Activated T-helper 1 cell treated with Interleukin-2 at 50 U/mL for 16 hours (primary cell): ENCODE measurements around the gene NMNAT2.
"Not testable (repeated sequence)": the region's sequence is repeated elsewhere in the genome, so short reads cannot be mapped to it uniquely, and the experiment has no call there.

Experiments
- DNase-seq: peaks from one replicate; pipeline ENCODE4 v3.0.0-alpha.2; 2020; ENCODE audit warnings: low read depth

The NMNAT2 gene

DNA sequence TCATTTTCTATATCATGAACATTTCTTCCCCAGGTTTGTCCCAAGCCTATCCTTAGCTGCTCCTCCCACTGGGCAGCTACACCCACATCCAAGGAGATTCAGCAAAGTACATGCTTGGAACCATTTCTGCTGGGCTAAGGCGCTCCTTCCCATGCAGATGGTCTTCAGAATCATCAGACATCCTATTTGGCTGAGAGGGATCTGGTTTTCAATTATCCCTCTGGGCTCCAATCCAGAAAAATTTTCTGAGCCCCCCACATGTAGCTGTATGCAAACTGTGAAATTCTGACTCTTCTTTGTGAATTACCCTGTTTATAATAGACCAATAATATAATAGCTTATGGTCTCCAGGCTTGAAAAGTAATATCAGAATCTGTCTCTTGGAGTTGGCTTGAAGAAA, 132.9 kb downstream of the NMNAT2 start:
- DNase-seq, result no peak

GRCh38 chr1:183284086-183284485, 134.1 kb downstream of the NMNAT2 start:
- no peak for DNase-seq

DNA sequence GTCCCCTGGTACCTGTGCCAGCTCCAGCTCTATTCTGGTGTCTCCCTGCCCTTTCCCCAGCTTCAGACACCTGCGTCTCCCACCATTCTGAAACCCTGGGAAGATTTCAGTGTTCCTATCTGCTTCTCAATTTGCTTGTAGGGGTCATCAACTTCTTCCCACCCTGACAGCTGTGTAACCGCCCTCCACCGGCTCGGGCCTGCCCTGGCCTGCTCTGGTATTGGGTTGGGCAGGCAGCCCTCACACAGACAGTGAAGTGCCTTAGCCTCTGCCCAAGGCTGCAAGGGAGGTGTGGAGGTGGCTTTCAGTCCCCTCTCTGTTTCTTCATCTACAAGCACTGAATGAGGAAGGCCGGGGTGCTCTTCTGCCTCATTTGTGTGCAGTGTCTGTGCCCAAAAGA, 134.9 kb downstream of the NMNAT2 start:
- no peak for DNase-seq

DNA sequence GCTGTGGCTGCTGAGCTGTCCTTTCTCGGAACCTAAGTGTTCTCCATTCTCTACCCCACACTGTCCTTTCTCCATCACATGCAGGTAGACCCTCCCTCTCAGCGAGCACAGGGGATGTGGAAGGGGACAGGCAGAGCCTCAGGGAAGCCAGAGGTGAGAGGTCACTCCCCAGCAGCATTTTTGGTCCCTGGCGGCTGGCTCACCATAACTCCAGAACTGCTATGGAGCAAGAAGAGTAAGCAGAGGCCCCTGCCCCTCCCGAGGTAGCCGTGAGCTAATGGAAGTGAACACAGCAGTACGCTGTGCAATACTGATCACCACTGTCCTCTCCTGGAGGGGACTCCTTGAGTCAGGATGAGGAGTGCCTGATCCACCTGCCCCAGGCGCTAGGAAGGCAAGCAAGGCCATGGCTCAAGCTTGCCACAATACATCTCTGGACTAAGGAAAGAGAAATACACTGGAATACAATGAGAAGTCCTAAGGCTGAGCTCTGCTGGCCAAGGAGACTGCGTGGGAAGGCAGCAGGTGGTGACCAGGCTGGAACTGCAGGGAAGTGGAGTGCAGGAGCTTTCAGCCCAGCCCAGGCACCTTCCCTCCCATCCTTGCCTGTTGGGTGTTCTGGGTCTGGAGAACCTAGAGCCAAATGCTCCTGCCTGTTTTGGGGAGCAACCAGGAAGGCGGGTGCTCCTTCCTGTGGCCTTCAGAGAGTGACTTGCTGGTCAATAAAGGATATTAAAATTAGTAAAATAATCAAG, 135.9 kb downstream of the NMNAT2 start:
- no peak for DNase-seq

- peak; percentile 36 for DNase-seq
These were observed 136.6 kb downstream of the NMNAT2 start for GRCh38 chr1:183281553-183282091.

DNA sequence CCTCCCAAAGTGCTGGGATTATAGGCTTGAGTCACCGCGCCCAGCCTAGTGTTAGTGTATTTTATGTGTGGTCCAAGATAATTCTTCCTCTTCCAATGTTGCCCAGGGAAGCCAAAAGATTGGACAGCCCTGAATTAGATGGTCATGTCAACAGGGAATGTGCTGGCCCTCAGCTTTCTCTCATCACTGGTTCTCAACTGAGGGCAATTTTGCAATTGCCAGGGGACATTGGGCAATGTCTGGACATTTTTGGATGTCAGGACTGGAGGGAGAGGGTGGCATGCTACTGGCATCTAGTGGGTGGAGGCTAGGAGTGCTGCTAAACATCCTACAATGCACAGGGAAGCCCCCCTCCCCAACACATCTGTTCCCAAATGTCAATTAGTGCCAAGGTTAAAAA, 137.1 kb downstream of the NMNAT2 start:
- DNase-seq, result no peak

DNA sequence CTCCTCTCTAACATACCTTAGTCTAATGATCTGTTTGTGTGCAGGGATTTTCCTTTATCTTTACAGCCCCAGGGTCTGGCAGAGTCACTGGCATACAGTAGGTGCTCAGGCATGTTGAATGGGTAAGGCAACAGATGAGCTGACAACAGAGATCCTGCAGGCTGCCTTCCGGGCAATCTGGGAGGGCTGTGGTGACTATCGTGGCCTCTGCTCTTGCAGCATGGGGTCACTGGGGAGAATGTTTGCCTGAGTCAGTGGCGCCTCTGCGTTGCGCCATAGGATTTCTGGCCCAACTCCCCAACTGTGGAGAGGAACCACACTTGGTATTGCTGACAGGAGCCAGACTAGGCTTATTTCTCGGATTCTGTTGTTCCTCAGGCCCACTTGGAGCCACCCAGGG, 138.3 kb downstream of the NMNAT2 start:
- no peak for DNase-seq

- DNase-seq, result no peak
These were observed 139.2 kb downstream of the NMNAT2 start for GRCh38 chr1:183278739-183279591.

DNA sequence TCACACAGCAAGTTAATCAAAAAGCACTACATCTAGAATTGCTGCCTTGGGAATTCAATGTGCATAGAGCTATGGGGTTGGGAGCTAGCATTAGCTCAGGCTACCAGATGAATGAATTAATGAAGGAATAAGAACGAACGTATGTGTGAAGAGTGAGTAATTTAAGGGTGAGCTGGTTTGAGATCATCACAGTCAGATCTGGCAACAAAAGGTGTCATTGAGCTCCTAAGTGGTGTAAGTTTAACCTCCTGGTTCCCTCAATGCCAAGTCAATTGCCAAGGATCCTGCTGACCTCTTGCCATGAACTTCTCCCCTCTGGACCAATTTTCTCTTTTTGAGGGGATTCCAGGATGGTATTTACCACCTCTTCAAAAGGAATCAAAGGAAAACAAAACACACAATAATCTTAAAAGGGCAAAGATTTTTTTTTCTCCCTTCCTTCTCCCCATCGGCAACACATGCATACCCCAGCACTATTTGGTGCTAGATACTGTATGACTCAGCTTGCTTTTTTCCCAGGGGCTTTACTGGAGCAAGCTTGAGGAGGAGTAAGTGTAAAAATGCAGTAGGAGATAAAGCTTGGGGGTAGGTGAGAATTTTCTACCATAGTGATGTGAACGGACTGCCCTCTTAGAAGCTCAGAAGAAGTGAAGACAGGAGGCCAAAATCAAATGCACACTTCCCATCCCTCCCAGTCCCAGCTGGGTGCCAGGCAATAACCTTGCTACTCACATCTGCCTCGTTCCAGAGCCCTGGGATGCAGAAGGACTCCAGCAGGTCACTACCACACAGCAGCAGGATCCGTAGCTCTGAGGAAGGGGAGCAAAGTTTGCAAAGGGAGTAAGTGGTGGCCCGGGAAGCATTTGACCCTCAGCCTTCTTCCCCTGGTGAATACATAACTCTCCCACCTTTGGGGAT, 140.1 kb downstream of the NMNAT2 start:
- DNase-seq, result no peak

DNA sequence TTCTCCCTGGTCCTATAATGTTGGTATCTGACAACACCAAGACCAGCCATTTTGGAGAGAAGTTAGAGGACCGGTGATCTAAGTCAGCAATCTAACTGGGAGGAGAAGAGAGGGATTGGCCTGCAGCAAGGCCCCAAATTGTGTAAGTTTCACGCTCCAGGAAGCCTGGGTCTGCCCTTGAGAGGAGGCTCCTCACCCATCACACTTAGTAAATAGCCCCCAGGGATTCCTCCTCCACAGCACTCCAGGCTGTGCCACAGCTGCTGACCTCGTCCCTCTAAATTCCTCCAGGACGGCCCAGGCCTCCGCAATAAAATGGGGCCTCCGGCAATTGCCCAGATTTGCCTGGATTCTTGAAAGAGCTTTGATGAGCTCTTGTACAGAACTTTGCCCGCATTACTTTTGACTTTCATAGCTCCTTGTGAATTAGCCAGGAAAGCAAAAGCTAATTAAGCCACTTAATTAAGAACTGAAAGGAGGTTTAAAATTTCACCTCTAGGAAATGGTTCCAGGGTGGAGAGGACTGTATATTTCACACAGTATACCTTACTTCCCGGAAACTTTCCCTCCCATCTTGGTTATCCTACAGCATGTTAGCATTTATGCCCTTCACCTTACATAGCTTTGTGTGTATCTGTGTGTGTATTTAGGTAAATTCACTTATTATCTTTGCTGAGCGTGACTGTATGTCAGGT, 141.6 kb downstream of the NMNAT2 start:
- no peak for DNase-seq

DNA sequence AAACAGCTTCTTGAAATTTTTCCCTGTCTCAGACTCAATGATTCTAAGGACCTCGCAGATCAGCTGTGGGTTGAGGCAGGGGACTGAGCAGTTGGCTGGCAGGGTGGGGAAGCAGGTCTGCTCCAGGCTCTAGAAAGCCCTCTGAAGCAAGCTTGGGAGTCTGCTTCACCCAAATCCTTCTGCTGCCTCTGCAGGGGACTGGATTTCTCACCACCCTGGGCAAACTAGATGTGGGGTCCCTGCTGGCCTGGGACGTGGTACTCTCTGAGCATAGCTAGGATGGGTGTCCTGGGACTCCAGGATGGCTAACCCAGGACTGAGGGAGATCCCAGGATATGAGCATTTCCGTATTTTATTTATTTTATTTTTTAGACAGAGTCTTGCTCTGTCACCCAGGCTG, 142.9 kb downstream of the NMNAT2 start:
- DNase-seq, result no peak

- DNase-seq, result no peak
These were observed 143.3 kb downstream of the NMNAT2 start for GRCh38 chr1:183274836-183275235.

DNA sequence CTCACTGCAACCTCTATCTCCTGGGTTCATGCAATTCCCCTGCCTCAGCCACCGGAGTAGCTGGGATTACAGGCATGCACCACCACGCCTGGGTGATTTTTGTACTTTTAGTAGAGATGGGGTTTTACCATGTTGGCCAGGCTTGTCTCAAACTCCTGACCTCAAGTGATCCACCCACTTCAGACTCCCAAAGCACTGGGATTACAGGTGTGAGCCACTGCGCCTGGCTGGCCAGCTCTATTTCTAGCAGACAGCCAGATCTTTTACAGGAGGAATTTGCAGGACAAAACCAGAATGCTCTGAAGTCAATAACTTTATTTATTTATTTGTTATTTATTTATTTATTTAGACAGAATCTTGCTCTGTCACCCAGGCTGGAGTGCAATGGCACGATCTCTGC, 144.2 kb downstream of the NMNAT2 start:
- not testable (repeated sequence) for DNase-seq

GRCh38 chr1:183273300-183273699, 144.9 kb downstream of the NMNAT2 start:
- no peak for DNase-seq

GRCh38 chr1:183272390-183272848, 145.8 kb downstream of the NMNAT2 start:
- no peak for DNase-seq

DNA sequence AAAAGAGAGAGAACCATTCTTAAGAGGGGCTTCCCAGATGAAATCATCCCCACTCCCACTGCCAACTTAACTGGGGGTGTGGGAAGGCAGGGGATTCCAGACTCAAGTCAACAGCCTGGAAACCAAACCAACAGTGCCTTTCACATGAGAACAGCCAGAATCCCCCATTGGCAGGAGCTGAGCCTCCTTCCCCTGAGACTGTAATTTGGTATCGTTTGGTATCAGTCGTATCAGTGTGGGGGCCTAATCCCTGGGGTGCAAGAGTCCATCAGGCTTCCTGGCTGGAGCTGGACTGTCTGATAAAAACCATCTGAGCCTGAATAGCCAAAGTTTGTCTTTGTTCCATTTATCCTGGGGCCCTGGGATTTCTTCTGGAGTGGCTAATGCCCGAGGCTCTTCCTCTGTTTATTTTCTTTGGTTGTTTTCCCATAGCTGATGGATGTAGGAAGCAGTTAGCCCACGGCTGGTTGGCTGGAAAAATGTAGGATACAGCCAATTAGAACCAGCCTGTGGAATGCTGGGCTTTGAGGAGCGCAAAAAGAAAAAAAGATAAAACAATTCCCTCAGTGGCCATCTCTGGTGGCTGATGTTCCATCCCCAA, 147.5 kb downstream of the NMNAT2 start:
- no peak for DNase-seq

GRCh38 chr1:183267646-183268431, 150.3 kb downstream of the NMNAT2 start:
- no peak for DNase-seq

DNA sequence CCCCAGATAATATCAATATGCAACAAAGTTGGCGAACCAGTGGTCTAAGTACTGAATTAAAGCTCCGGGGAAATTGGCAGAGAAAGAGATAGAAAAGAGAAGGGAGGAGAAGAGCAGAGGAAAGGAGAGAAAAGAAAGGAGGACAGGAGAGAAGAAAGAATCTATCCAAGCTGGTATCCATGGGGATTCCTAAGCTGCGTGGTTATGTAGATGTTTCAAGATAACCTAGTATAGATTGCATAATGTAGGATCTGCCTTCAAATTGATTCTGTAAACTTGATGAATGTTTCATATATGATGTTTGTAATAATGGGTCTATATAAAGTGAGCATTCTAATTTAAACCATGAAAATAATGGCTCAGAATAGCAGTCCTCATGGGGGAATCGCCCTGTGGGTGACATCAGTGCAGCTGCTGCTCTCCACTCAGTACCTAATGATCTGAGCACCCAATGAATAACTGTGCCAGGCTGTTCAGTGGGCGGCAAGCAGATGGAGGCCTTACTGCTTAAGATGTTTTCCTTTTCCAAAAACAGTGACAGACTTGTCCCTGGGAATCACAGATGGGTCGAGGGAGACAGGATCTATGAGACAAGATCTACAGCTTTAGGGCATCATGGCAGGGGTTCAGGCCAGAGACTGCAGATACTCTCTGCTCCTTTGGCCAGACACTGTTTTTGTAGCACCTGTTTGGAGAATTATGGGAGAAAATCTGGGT, 154.1 kb downstream of the NMNAT2 start:
- no peak for DNase-seq

DNA sequence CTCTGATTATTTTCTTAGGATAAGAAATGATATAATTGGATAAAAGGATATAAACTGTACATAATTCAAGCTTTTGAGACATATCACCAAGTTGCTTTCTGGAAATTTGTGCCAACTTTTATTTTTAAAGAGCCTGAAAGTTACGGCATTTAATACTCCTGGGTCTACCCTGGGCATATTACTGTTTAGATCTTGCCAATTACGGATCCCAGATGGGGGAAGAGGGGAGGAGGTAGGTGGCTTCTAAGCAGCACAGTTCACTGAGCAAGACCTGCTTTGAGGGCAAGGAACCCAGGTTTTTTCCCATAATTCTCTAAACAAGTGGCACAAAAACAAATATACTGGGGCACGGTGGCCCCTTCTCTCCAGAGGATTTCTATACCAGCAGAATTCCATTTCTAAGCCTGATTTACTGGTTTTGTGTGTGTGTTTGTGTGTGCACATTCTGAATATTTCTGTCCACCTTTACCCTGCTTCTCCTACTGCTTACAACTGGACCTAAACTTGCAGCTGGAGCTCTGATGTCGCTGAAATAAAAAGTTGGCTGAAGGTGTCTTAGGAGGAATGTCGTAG, 155.5 kb downstream of the NMNAT2 start:
- no peak for DNase-seq
